ENCODE results near the gene OLFML1.

GRCh38 chr11:7558046-7558445, 72.7 kb downstream of the OLFML1 start:
- TF ChIP-seq CTCF (IDR thresholded peaks at IDR 0.05; ENCODE audit: low read depth, low read length) (no peak), EZH2phosphoT487 (IDR thresholded peaks at IDR 0.05; ENCODE audit: low read depth) (no peak)

All from OCI-LY3 (cell line).